ENCODE data around the gene RALGAPA2. TPM values are rescaled to one million over a fixed set of nuclear protein-coding genes. Genes with fewer than 3 reads are reported as not detected.

The RALGAPA2 gene
- total RNA-seq, 1 donor from 2014 or later = 21.0 TPM

- Histone ChIP-seq H3K27me3 (ENCODE audit: low read depth) (no peaks in the 10 kb centered on the region), H3K4me3 (no peak overlapping the region), H3K9me3 (replicated peaks) (no peaks in the 10 kb centered on the region), H3K4me1 (no peaks in the 10 kb centered on the region), H3K36me3 (peaks cover 16% of the 10 kb centered on the region), H3K27ac (replicated peaks) (no peak overlapping the region)
- TF ChIP-seq CTCF (IDR thresholded peaks at IDR 0.05; ENCODE audit: borderline replicate concordance) = no peak
- intact Hi-C loops (cut with micrococcal nuclease) = no loop called here
- no peak for DNase-seq
Measured at GRCh38 chr20:20561841-20562240, 150.6 kb downstream of the RALGAPA2 start.

- no peaks in the 10 kb centered on the region for H3K9me3 ChIP-seq (replicated peaks)
- no peak for TF ChIP-seq CTCF (IDR thresholded peaks at IDR 0.05; ENCODE audit: borderline replicate concordance)
- H3K4me3 ChIP-seq = no peak overlapping the region
- H3K36me3 ChIP-seq = peaks cover 18% of the 10 kb centered on the region
- H3K4me1 ChIP-seq = no peaks in the 10 kb centered on the region
- no peak for DNase-seq
- intact Hi-C loops (cut with micrococcal nuclease) = no loop called here
- no peaks in the 10 kb centered on the region for H3K27me3 ChIP-seq (ENCODE audit: low read depth)
- H3K27ac ChIP-seq (replicated peaks) = no peak overlapping the region
Measured at GRCh38 chr20:20561172-20561571, 151.3 kb downstream of the RALGAPA2 start.

- Histone ChIP-seq H3K27me3 (ENCODE audit: low read depth) (no peaks in the 10 kb centered on the region), H3K27ac (replicated peaks) (no peak overlapping the region), H3K9me3 (replicated peaks) (peaks cover 6% of the 10 kb centered on the region), H3K36me3 (peaks cover 25% of the 10 kb centered on the region), H3K4me3 (no peak overlapping the region), H3K4me1 (no peaks in the 10 kb centered on the region)
- intact Hi-C loops (cut with micrococcal nuclease) = no loop called here
- no peak for TF ChIP-seq CTCF (IDR thresholded peaks at IDR 0.05; ENCODE audit: borderline replicate concordance)
- DNase-seq = no peak
Measured at GRCh38 chr20:20557406-20557805, 155.0 kb downstream of the RALGAPA2 start.

GRCh38 chr20:20555838-20556237 lies 156.6 kb downstream of the RALGAPA2 start:
- H3K27ac ChIP-seq (replicated peaks) = no peak overlapping the region
- H3K27me3 ChIP-seq (ENCODE audit: low read depth) = no peaks in the 10 kb centered on the region
- no peak for DNase-seq
- H3K4me1 ChIP-seq = no peaks in the 10 kb centered on the region
- H3K9me3 ChIP-seq (replicated peaks) = peaks cover 6% of the 10 kb centered on the region
- intact Hi-C loops (cut with micrococcal nuclease) = no loop called here
- TF ChIP-seq CTCF (IDR thresholded peaks at IDR 0.05; ENCODE audit: borderline replicate concordance) = no peak
- H3K36me3 ChIP-seq = peaks cover 25% of the 10 kb centered on the region
- H3K4me3 ChIP-seq = no peak overlapping the region

- TF ChIP-seq CTCF (IDR thresholded peaks at IDR 0.05; ENCODE audit: borderline replicate concordance) = no peak
- no peak for DNase-seq
- Histone ChIP-seq H3K9me3 (replicated peaks) (peaks cover 6% of the 10 kb centered on the region), H3K4me1 (no peaks in the 10 kb centered on the region), H3K4me3 (no peak overlapping the region), H3K27ac (replicated peaks) (no peak overlapping the region), H3K27me3 (ENCODE audit: low read depth) (no peaks in the 10 kb centered on the region), H3K36me3 (peaks cover 24% of the 10 kb centered on the region)
- intact Hi-C loops (cut with micrococcal nuclease) = no loop called here
Measured at GRCh38 chr20:20554951-20555350, 157.5 kb downstream of the RALGAPA2 start.

- peaks cover 20% of the 10 kb centered on the region for H3K36me3 ChIP-seq
- intact Hi-C loops (cut with micrococcal nuclease) = no loop called here
- TF ChIP-seq CTCF (IDR thresholded peaks at IDR 0.05; ENCODE audit: borderline replicate concordance) = no peak
- H3K4me1 ChIP-seq = no peaks in the 10 kb centered on the region
- H3K9me3 ChIP-seq (replicated peaks) = peaks cover 6% of the 10 kb centered on the region
- H3K4me3 ChIP-seq = no peak overlapping the region
- no peaks in the 10 kb centered on the region for H3K27me3 ChIP-seq (ENCODE audit: low read depth)
- no peak overlapping the region for H3K27ac ChIP-seq (replicated peaks)
- DNase-seq = no peak
Measured at GRCh38 chr20:20553541-20553940, 158.9 kb downstream of the RALGAPA2 start.
